GM10266 (cell line): ENCODE measurements around the gene TRIM44.

ENCODE experiments used
- DNase-seq: peaks from one replicate; pipeline ENCODE4 v3.0.0; 2012; ENCODE audit errors: extremely low spot score
- CTCF ChIP-seq: IDR thresholded peaks from 2 replicates; pipeline ENCODE4 v1.5.1; 2012; ENCODE audit warnings: mild to moderate bottlenecking, low read depth; ENCODE audit not compliant: control insufficient read depth, insufficient read depth; ENCODE audit errors: missing control alignments

TRIM44 gene

GRCh38 chr11:35780951-35781860 lies 118.6 kb downstream of the TRIM44 start:
- no peak for DNase-seq
- no peak for TF ChIP-seq CTCF

- no peak for DNase-seq
- no peak for TF ChIP-seq CTCF
Observed at GRCh38 chr11:35781861-35782470, 119.4 kb downstream of the TRIM44 start.

GRCh38 chr11:35783809-35784208 lies 121.2 kb downstream of the TRIM44 start:
- TF ChIP-seq CTCF, result no peak
- DNase-seq, result no peak

- no peak for TF ChIP-seq CTCF
- DNase-seq, result peak; percentile 14
Observed at GRCh38 chr11:35784699-35785098, 122.1 kb downstream of the TRIM44 start.

GRCh38 chr11:35785287-35786167 lies 123.0 kb downstream of the TRIM44 start:
- peak; percentile 17 for DNase-seq
- TF ChIP-seq CTCF, result no peak

GRCh38 chr11:35786188-35786587 lies 123.6 kb downstream of the TRIM44 start:
- no peak for TF ChIP-seq CTCF
- DNase-seq, result no peak
